NCI-H510A (cell line): Measurements from ENCODE around the gene R3HDM1.
"Not testable (repeated sequence)": the region's sequence is repeated elsewhere in the genome, so short reads cannot be mapped to it uniquely, and the experiment has no call there.

ENCODE experiments used
- DNase-seq: peaks from one replicate; lab custom pipeline; 2025; lab: John Stamatoyannopoulos, UW

The R3HDM1 gene

GRCh38 chr2:135570884-135571283 lies 39.6 kb downstream of the R3HDM1 start:
- DNase-seq: no peak

- DNase-seq: no peak
Observed at GRCh38 chr2:135573620-135574019, 42.3 kb downstream of the R3HDM1 start.

- DNase-seq: no peak
Observed at GRCh38 chr2:135581282-135581681, 50.0 kb downstream of the R3HDM1 start.

GRCh38 chr2:135582383-135582782 lies 51.1 kb downstream of the R3HDM1 start:
- no peak for DNase-seq

GRCh38 chr2:135585586-135585985 lies 54.3 kb downstream of the R3HDM1 start:
- no peak for DNase-seq

GRCh38 chr2:135586148-135586547 lies 54.9 kb downstream of the R3HDM1 start:
- no peak for DNase-seq

- no peak for DNase-seq
Observed at GRCh38 chr2:135587958-135588357, 56.7 kb downstream of the R3HDM1 start.

GRCh38 chr2:135590619-135591260 lies 59.5 kb downstream of the R3HDM1 start:
- DNase-seq: no peak

- DNase-seq: no peak
Observed at GRCh38 chr2:135600915-135601314, 69.6 kb downstream of the R3HDM1 start.

GRCh38 chr2:135603543-135603942 lies 72.3 kb downstream of the R3HDM1 start:
- no peak for DNase-seq

GRCh38 chr2:135607561-135607960 lies 76.3 kb downstream of the R3HDM1 start:
- no peak for DNase-seq

- no peak for DNase-seq
Observed at GRCh38 chr2:135612319-135612718, 81.0 kb downstream of the R3HDM1 start.

GRCh38 chr2:135615404-135615803 lies 84.1 kb downstream of the R3HDM1 start:
- no peak for DNase-seq

GRCh38 chr2:135617501-135618015 lies 86.3 kb downstream of the R3HDM1 start:
- no peak for DNase-seq

GRCh38 chr2:135620198-135620597 lies 88.9 kb downstream of the R3HDM1 start:
- DNase-seq: no peak

- DNase-seq: no peak
Observed at GRCh38 chr2:135629520-135629919, 98.2 kb downstream of the R3HDM1 start.

- not testable (repeated sequence) for DNase-seq
Observed at GRCh38 chr2:135630034-135630433, 98.8 kb downstream of the R3HDM1 start.

- no peak for DNase-seq
Observed at GRCh38 chr2:135630488-135630887, 99.2 kb downstream of the R3HDM1 start.

GRCh38 chr2:135633582-135633981 lies 102.3 kb downstream of the R3HDM1 start:
- DNase-seq: no peak

- DNase-seq: no peak
Observed at GRCh38 chr2:135635212-135635835, 104.0 kb downstream of the R3HDM1 start.

- DNase-seq: no peak
Observed at GRCh38 chr2:135636982-135637381, 105.7 kb downstream of the R3HDM1 start.

GRCh38 chr2:135637456-135638087 lies 106.3 kb downstream of the R3HDM1 start:
- no peak for DNase-seq

GRCh38 chr2:135638825-135639224 lies 107.5 kb downstream of the R3HDM1 start:
- DNase-seq: no peak
